Measurements from ENCODE around the gene CD83. TPM values are rescaled to one million over a fixed set of nuclear protein-coding genes. Genes with fewer than 3 reads are reported as not detected.

CD83 gene
- total and polyA plus RNA-seq, 7 experiments from 2014 or later, result 1.9 to 113 (median 5.1) TPM

GRCh38 chr6:14144678-14145113 lies 27.1 kb downstream of the CD83 start:
- CTCF ChIA-PET, result interaction anchor here (0.8 to 1.4 kb wide), 6 partner anchors 15 to 1470 kb away, joined by 3 to 6 read pairs (median 4); partner anchors contain the start of gene CD83
- DNase-seq (peak; percentile 45 to 76 (median 62)), ATAC-seq (peak; percentile 91)
- Mint-ChIP-seq H3K4me3 (no peak overlapping the region), H3K27me3 (no peaks in the 10 kb centered on the region), H3K4me1 (peaks cover 0 to 12% (median 2%) of the 10 kb centered on the region in 7 donors), H3K27ac (no peak overlapping the region), H3K9me3 (no peaks in the 10 kb centered on the region), H3K36me3 (peaks cover 0 to under 1% (median 0%) of the 10 kb centered on the region in 5 donors)
- Histone ChIP-seq H3K4me3 (ENCODE audit: low read length) (no peak overlapping the region), H3K4me1 (ENCODE audit: control insufficient read depth in 2 of 2, insufficient read depth in 2 of 2, low read length in 2 of 2) (no peaks in the 10 kb centered on the region), H3K27ac (ENCODE audit: low read depth, low read length) (no peak overlapping the region), H3K9me3 (ENCODE audit: control insufficient read depth in 2 of 3, low read length in 3 of 3) (no peaks in the 10 kb centered on the region), H3K27me3 (ENCODE audit: control insufficient read depth in 2 of 2, insufficient read depth in 2 of 2, low read length in 2 of 2) (no peaks in the 10 kb centered on the region), H3K36me3 (ENCODE audit: control insufficient read depth in 2 of 3, insufficient read depth in 3 of 3, low read length in 3 of 3) (no peaks in the 10 kb centered on the region)
- POLR2A ChIA-PET, result interaction anchor here (1.1 kb wide), 1 partner anchor 14 kb away, joined by 3 read pairs; no protein-coding TSS in a partner anchor
- intact Hi-C loops (cut with micrococcal nuclease), result loop anchor here (1.0 to 5.0 kb wide), 10 partner anchors 15 to 349 kb away; no protein-coding TSS in a partner anchor

GRCh38 chr6:14146506-14147096 lies 29.0 kb downstream of the CD83 start:
- Histone ChIP-seq H3K4me3 (ENCODE audit: low read length) (no peak overlapping the region), H3K4me1 (ENCODE audit: control insufficient read depth in 2 of 2, insufficient read depth in 2 of 2, low read length in 2 of 2) (no peaks in the 10 kb centered on the region), H3K9me3 (ENCODE audit: control insufficient read depth in 2 of 3, low read length in 3 of 3) (no peaks in the 10 kb centered on the region), H3K27ac (ENCODE audit: low read depth, low read length) (no peak overlapping the region), H3K27me3 (ENCODE audit: control insufficient read depth in 2 of 2, insufficient read depth in 2 of 2, low read length in 2 of 2) (no peaks in the 10 kb centered on the region), H3K36me3 (ENCODE audit: control insufficient read depth in 2 of 3, insufficient read depth in 3 of 3, low read length in 3 of 3) (no peaks in the 10 kb centered on the region)
- intact Hi-C loops (cut with micrococcal nuclease), result no loop called here
- peaks cover 0 to 12% (median 2%) of the 10 kb centered on the region in 7 donors for H3K4me1 Mint-ChIP-seq
- no peaks in the 10 kb centered on the region for H3K9me3 Mint-ChIP-seq
- POLR2A ChIA-PET, result no interaction called here
- H3K4me3 Mint-ChIP-seq, result no peak overlapping the region
- no peak for DNase-seq
- CTCF ChIA-PET, result interaction anchor here (0.7 kb wide), 1 partner anchor 277 kb away, joined by 3 read pairs; no protein-coding TSS in a partner anchor
- no peak overlapping the region for H3K27ac Mint-ChIP-seq
- no peak for ATAC-seq
- no peaks in the 10 kb centered on the region for H3K36me3 Mint-ChIP-seq
- peaks cover 0 to 2% (median 0%) of the 10 kb centered on the region in 5 donors for H3K27me3 Mint-ChIP-seq

- CTCF ChIA-PET, result interaction anchor here (1.7 kb wide), 1 partner anchor 240 kb away, joined by 5 read pairs; no protein-coding TSS in a partner anchor
- DNase-seq (no peak), ATAC-seq (no peak)
- Mint-ChIP-seq H3K9me3 (no peaks in the 10 kb centered on the region), H3K4me3 (no peak overlapping the region), H3K36me3 (no peaks in the 10 kb centered on the region), H3K27ac (no peak overlapping the region), H3K27me3 (peaks cover 0 to 3% (median 0%) of the 10 kb centered on the region in 5 donors), H3K4me1 (peaks cover 0 to 12% (median 2%) of the 10 kb centered on the region in 7 donors)
- Histone ChIP-seq H3K27me3 (ENCODE audit: control insufficient read depth in 2 of 2, insufficient read depth in 2 of 2, low read length in 2 of 2) (no peaks in the 10 kb centered on the region), H3K9me3 (ENCODE audit: control insufficient read depth in 2 of 3, low read length in 3 of 3) (no peaks in the 10 kb centered on the region), H3K27ac (ENCODE audit: low read depth, low read length) (no peak overlapping the region), H3K4me3 (ENCODE audit: low read length) (no peak overlapping the region), H3K4me1 (ENCODE audit: control insufficient read depth in 2 of 2, insufficient read depth in 2 of 2, low read length in 2 of 2) (no peaks in the 10 kb centered on the region), H3K36me3 (ENCODE audit: control insufficient read depth in 2 of 3, insufficient read depth in 3 of 3, low read length in 3 of 3) (no peaks in the 10 kb centered on the region)
- POLR2A ChIA-PET, result no interaction called here
- intact Hi-C loops (cut with micrococcal nuclease), result no loop called here
Observed at GRCh38 chr6:14147891-14148290, 30.3 kb downstream of the CD83 start.

DNA sequence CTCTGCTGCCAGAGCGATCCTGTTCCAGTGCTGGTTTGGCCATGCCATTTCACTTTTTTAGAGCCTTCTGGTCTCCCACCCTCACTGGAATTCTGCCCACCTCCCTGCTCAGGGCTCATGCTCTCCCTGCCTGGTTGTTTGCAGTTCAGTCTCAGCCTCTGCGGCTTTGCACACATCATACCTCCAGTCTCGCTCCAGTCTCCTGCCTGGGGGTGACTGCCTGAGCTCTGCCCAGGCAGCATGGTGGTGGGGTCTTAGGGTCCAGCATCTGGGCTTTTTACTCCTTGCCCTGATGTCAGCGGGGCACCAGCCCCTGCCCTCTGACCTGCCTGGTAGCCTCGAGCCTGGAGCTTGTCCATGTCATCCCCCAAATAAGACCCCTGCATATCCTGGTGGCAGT lies 30.9 kb downstream of the CD83 start:
- no peak overlapping the region for H3K4me3 ChIP-seq (ENCODE audit: low read length)
- ChIA-PET POLR2A (no interaction called here), CTCF (interaction anchor here (1.0 to 1.7 kb wide), 2 partner anchors 27 to 240 kb away, joined by 3 to 5 read pairs; no protein-coding TSS in a partner anchor)
- DNase-seq (no peak), ATAC-seq (no peak)
- no peaks in the 10 kb centered on the region for H3K9me3 ChIP-seq (ENCODE audit: control insufficient read depth in 2 of 3, low read length in 3 of 3)
- intact Hi-C loops (cut with micrococcal nuclease), result no loop called here
- H3K36me3 Mint-ChIP-seq, result no peaks in the 10 kb centered on the region
- no peak overlapping the region for H3K4me3 Mint-ChIP-seq
- H3K27ac Mint-ChIP-seq, result no peak overlapping the region
- no peaks in the 10 kb centered on the region for H3K36me3 ChIP-seq (ENCODE audit: control insufficient read depth in 2 of 3, insufficient read depth in 3 of 3, low read length in 3 of 3)
- H3K27me3 Mint-ChIP-seq, result peaks cover 0 to 4% (median 0%) of the 10 kb centered on the region in 5 donors
- no peaks in the 10 kb centered on the region for H3K4me1 ChIP-seq (ENCODE audit: control insufficient read depth in 2 of 2, insufficient read depth in 2 of 2, low read length in 2 of 2)
- peaks cover 0 to 12% (median 2%) of the 10 kb centered on the region in 7 donors for H3K4me1 Mint-ChIP-seq
- H3K9me3 Mint-ChIP-seq, result no peaks in the 10 kb centered on the region
- no peaks in the 10 kb centered on the region for H3K27me3 ChIP-seq (ENCODE audit: control insufficient read depth in 2 of 2, insufficient read depth in 2 of 2, low read length in 2 of 2)
- H3K27ac ChIP-seq (ENCODE audit: low read depth, low read length), result no peak overlapping the region

DNA sequence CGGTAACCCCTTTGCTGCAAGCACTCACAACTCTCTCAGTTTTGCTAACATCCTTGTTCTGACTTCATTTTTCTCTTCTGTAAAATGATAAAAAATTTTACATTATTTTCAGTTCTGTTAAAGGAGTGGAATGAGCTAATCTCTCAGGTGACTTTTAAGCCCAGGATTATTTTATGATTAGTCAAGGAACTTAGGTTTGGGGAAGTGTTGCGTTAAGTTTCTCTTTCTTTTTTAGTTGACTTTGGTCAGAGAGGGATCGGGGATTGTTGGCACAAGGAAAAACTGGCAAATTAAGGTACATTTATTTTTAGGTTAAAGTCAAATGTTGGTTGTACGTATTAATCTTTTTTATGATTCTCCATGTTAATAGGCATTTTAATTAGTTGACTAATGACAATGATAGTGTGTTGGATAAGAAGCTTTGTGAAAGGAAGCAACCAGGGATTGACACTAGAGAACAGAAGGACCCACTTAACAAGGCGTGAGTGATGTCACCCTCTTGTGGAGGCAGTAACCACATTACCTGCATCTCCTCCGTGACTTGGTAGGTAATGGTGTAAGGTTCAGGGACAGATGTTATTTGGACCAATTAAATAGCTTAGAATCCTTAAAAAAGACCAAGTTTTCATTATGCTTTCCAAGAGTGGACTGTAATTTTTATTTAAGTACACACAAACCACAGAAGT lies 31.6 kb downstream of the CD83 start:
- DNase-seq, result no peak
- Histone ChIP-seq H3K9me3 (ENCODE audit: control insufficient read depth in 2 of 3, low read length in 3 of 3) (no peaks in the 10 kb centered on the region), H3K4me3 (ENCODE audit: low read length) (no peak overlapping the region), H3K27me3 (ENCODE audit: control insufficient read depth in 2 of 2, insufficient read depth in 2 of 2, low read length in 2 of 2) (no peaks in the 10 kb centered on the region), H3K27ac (ENCODE audit: low read depth, low read length) (no peak overlapping the region), H3K36me3 (ENCODE audit: control insufficient read depth in 2 of 3, insufficient read depth in 3 of 3, low read length in 3 of 3) (no peaks in the 10 kb centered on the region), H3K4me1 (ENCODE audit: control insufficient read depth in 2 of 2, insufficient read depth in 2 of 2, low read length in 2 of 2) (no peaks in the 10 kb centered on the region)
- peaks cover 0 to 12% (median 2%) of the 10 kb centered on the region in 7 donors for H3K4me1 Mint-ChIP-seq
- no peaks in the 10 kb centered on the region for H3K9me3 Mint-ChIP-seq
- H3K4me3 Mint-ChIP-seq, result no peak overlapping the region
- intact Hi-C loops (cut with micrococcal nuclease), result no loop called here
- peaks cover 0 to 4% (median 0%) of the 10 kb centered on the region in 5 donors for H3K27me3 Mint-ChIP-seq
- no peaks in the 10 kb centered on the region for H3K36me3 Mint-ChIP-seq
- ChIA-PET CTCF (interaction anchor here (1.0 to 1.7 kb wide), 2 partner anchors 28 to 241 kb away, joined by 3 to 5 read pairs; no protein-coding TSS in a partner anchor), POLR2A (interaction anchor here (0.6 kb wide), 1 partner anchor 1940 kb away, joined by 3 read pairs; no protein-coding TSS in a partner anchor)
- no peak for ATAC-seq
- H3K27ac Mint-ChIP-seq, result no peak overlapping the region

DNA sequence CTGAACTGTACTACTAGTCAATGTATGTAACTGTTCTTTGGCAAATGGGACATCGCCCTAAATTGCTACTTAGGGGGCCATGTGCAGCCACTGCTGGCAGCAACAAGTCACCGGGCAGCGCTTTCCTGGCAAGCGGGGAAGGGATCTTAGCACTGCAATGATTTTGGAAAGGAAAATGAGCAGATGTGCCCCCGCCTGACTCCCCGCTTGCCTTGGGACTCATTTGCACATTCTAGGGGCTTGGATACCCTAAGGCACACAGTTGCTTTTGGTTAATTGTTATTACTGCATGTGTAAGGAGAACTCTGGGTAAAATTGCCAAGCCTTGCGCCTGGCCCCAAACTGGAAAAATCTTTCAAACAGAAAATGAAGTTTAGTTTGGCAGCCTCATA lies 32.2 kb downstream of the CD83 start:
- H3K9me3 Mint-ChIP-seq, result no peaks in the 10 kb centered on the region
- no peak overlapping the region for H3K27ac ChIP-seq (ENCODE audit: low read depth, low read length)
- DNase-seq (no peak), ATAC-seq (no peak)
- H3K36me3 Mint-ChIP-seq, result no peaks in the 10 kb centered on the region
- ChIA-PET CTCF (interaction anchor here (0.6 kb wide), 1 partner anchor 885 kb away, joined by 3 read pairs; no protein-coding TSS in a partner anchor), POLR2A (no interaction called here)
- intact Hi-C loops (cut with micrococcal nuclease), result no loop called here
- H3K9me3 ChIP-seq (ENCODE audit: control insufficient read depth in 2 of 3, low read length in 3 of 3), result no peaks in the 10 kb centered on the region
- peaks cover 0 to 4% (median 0%) of the 10 kb centered on the region in 5 donors for H3K27me3 Mint-ChIP-seq
- no peak overlapping the region for H3K4me3 Mint-ChIP-seq
- H3K36me3 ChIP-seq (ENCODE audit: control insufficient read depth in 2 of 3, insufficient read depth in 3 of 3, low read length in 3 of 3), result no peaks in the 10 kb centered on the region
- H3K27me3 ChIP-seq (ENCODE audit: control insufficient read depth in 2 of 2, insufficient read depth in 2 of 2, low read length in 2 of 2), result no peaks in the 10 kb centered on the region
- no peak overlapping the region for H3K27ac Mint-ChIP-seq
- H3K4me1 Mint-ChIP-seq, result peaks cover 0 to 8% (median 2%) of the 10 kb centered on the region in 7 donors
- H3K4me3 ChIP-seq (ENCODE audit: low read length), result no peak overlapping the region
- H3K4me1 ChIP-seq (ENCODE audit: control insufficient read depth in 2 of 2, insufficient read depth in 2 of 2, low read length in 2 of 2), result no peaks in the 10 kb centered on the region

Measured in naive thymus-derived CD4-positive, alpha-beta T cell (primary cell).